Measurements from ENCODE around the gene TIMM29.
"Not testable (repeated sequence)": the region's sequence is repeated elsewhere in the genome, so short reads cannot be mapped to it uniquely, and the experiment has no call there.

TIMM29 gene

GRCh38 chr19:10935371-10936059 lies 6.9 kb downstream of the TIMM29 start:
- no peaks in the 10 kb centered on the region for H3K27me3 ChIP-seq (ENCODE audit: low read length)
- H3K36me3 ChIP-seq (ENCODE audit: low read length) = no peaks in the 10 kb centered on the region
- H2AFZ ChIP-seq (ENCODE audit: low read depth, low read length, severe bottlenecking) = no peak overlapping the region
- H3K27ac ChIP-seq (ENCODE audit: low read depth, low read length) = no peak overlapping the region
- no peak overlapping the region for H3K4me2 ChIP-seq (ENCODE audit: low read depth, low read length, poor library complexity, severe bottlenecking)
- TF ChIP-seq, protein P1, sequence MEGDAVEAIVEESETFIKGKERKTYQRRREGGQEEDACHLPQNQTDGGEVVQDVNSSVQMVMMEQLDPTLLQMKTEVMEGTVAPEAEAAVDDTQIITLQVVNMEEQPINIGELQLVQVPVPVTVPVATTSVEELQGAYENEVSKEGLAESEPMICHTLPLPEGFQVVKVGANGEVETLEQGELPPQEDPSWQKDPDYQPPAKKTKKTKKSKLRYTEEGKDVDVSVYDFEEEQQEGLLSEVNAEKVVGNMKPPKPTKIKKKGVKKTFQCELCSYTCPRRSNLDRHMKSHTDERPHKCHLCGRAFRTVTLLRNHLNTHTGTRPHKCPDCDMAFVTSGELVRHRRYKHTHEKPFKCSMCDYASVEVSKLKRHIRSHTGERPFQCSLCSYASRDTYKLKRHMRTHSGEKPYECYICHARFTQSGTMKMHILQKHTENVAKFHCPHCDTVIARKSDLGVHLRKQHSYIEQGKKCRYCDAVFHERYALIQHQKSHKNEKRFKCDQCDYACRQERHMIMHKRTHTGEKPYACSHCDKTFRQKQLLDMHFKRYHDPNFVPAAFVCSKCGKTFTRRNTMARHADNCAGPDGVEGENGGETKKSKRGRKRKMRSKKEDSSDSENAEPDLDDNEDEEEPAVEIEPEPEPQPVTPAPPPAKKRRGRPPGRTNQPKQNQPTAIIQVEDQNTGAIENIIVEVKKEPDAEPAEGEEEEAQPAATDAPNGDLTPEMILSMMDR (IDR thresholded peaks at IDR 0.05; ENCODE audit: insufficient read depth, low read length, poor library complexity, severe bottlenecking) = no peak
- no peak for TF ChIP-seq EZH2phosphoT487 (conservative IDR thresholded peaks at IDR 0.05; ENCODE audit: low read length)
- H3K9me3 ChIP-seq (ENCODE audit: insufficient read depth, low read length) = no peaks in the 10 kb centered on the region
- H4K20me1 ChIP-seq (ENCODE audit: low read depth, low read length) = no peaks in the 10 kb centered on the region
- no peaks in the 10 kb centered on the region; the same call in 1 of the 2 replicates for H3F3A ChIP-seq (ENCODE audit: insufficient read depth)
- no peak overlapping the region for H3K4me3 ChIP-seq (ENCODE audit: insufficient read depth, low read length, poor library complexity, severe bottlenecking)
- H3K9ac ChIP-seq (ENCODE audit: low read length) = no peak overlapping the region
- H3K9me2 ChIP-seq (replicated peaks; ENCODE audit: insufficient read depth, low read length) = no peaks in the 10 kb centered on the region
- H3K79me2 ChIP-seq (ENCODE audit: insufficient read depth, low read length) = peaks cover 18% of the 10 kb centered on the region

DNA sequence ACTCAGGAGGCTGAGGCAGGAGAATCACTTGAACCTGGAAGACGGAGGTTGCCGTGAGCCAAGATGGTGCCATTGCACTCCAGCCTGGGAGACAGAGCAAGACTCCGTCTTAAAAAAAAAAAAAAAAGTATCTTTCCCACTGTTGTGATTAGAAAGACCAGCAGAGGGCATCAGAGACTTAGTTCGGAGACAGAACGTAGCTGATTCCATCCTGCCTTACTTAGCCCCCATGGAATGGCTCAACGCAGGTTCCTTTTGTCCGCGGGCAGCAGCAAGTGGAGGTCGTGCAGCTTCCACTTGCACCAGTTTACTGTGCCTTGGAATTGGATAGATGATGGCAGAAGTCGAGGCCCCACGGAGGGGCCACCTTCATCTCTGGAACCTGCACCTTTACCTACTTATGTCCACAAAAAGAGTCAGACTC lies 8.1 kb downstream of the TIMM29 start:
- H3K9ac ChIP-seq (ENCODE audit: low read length) = no peak overlapping the region

DNA sequence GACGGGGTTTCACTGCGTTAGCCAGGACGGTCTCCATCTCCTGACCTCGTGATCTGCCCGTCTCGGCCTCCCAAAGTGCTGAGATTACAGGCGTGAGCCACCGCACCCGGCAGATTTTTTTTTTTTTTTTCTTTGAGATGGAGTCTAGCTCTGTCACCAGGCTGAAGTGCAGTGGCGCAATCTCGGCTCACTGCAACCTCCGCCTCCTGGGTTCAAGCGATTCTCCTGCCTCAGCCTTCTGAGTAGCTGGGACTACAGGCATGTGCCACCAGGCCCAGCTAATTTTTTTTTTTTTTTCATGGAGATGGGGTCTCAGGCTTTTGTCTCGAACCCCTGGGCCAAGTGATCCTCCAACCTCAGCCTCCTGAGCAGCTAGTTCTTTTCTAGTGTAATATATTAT lies 13.0 kb downstream of the TIMM29 start:
- not testable (repeated sequence) for H3F3A ChIP-seq (ENCODE audit: insufficient read depth); H3K27me3 ChIP-seq (ENCODE audit: low read length); H4K20me1 ChIP-seq (ENCODE audit: low read depth, low read length); H3K79me2 ChIP-seq (ENCODE audit: insufficient read depth, low read length); H3K4me2 ChIP-seq (ENCODE audit: low read depth, low read length, poor library complexity, severe bottlenecking); H3K9ac ChIP-seq (ENCODE audit: low read length); H3K9me3 ChIP-seq (ENCODE audit: insufficient read depth, low read length); H3K9me2 ChIP-seq (replicated peaks; ENCODE audit: insufficient read depth, low read length); H3K4me3 ChIP-seq (ENCODE audit: insufficient read depth, low read length, poor library complexity, severe bottlenecking); H2AFZ ChIP-seq (ENCODE audit: low read depth, low read length, severe bottlenecking); H3K36me3 ChIP-seq (ENCODE audit: low read length); H3K27ac ChIP-seq (ENCODE audit: low read depth, low read length)

More for the DNA sequence above, 8.1 kb downstream of the TIMM29 start:
- H3K27me3 ChIP-seq (ENCODE audit: low read length) = no peaks in the 10 kb centered on the region
- no peak overlapping the region for H3K4me3 ChIP-seq (ENCODE audit: insufficient read depth, low read length, poor library complexity, severe bottlenecking)
- no peaks in the 10 kb centered on the region for H4K20me1 ChIP-seq (ENCODE audit: low read depth, low read length)
- peaks cover 12% of the 10 kb centered on the region for H3K79me2 ChIP-seq (ENCODE audit: insufficient read depth, low read length)
- no peaks in the 10 kb centered on the region for H3K36me3 ChIP-seq (ENCODE audit: low read length)
- no peak overlapping the region for H2AFZ ChIP-seq (ENCODE audit: low read depth, low read length, severe bottlenecking)
- no peaks in the 10 kb centered on the region for H3K9me3 ChIP-seq (ENCODE audit: insufficient read depth, low read length)
- no peaks in the 10 kb centered on the region for H3K9me2 ChIP-seq (replicated peaks; ENCODE audit: insufficient read depth, low read length)
- no peak overlapping the region for H3K4me2 ChIP-seq (ENCODE audit: low read depth, low read length, poor library complexity, severe bottlenecking)
- no peak overlapping the region for H3K27ac ChIP-seq (ENCODE audit: low read depth, low read length)
- H3F3A ChIP-seq (ENCODE audit: insufficient read depth) = no peaks in the 10 kb centered on the region; the same call in 1 of the 2 replicates
- no peak for TF ChIP-seq EZH2phosphoT487 (conservative IDR thresholded peaks at IDR 0.05; ENCODE audit: low read length)
- TF ChIP-seq, protein P1 (IDR thresholded peaks at IDR 0.05; ENCODE audit: insufficient read depth, low read length, poor library complexity, severe bottlenecking) = peak; percentile 19

DNA sequence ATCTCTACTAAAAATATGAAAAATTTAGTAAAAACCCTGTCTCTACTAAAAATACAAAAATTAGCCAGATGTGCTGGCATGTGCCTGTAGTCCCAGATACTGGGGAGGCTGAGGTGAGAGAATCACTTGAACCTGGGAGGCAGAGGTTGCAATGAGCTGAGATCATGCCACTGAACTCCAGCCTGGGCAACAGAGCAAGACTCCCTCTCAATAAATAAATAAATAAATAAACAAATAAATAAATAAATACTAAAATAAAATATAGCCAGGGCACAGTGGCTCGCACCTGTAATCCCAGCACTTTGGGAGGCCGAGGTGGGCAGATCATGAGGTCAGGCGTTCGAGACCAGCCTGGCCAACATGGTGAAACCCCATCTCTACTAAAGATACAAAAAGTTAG lies 14.8 kb downstream of the TIMM29 start:
- not testable (repeated sequence) for H2AFZ ChIP-seq (ENCODE audit: low read depth, low read length, severe bottlenecking); H3K4me3 ChIP-seq (ENCODE audit: insufficient read depth, low read length, poor library complexity, severe bottlenecking); H3K27ac ChIP-seq (ENCODE audit: low read depth, low read length); H3K4me2 ChIP-seq (ENCODE audit: low read depth, low read length, poor library complexity, severe bottlenecking); H3K9ac ChIP-seq (ENCODE audit: low read length); H3K36me3 ChIP-seq (ENCODE audit: low read length); H3F3A ChIP-seq (ENCODE audit: insufficient read depth); H3K79me2 ChIP-seq (ENCODE audit: insufficient read depth, low read length); H4K20me1 ChIP-seq (ENCODE audit: low read depth, low read length); H3K9me3 ChIP-seq (ENCODE audit: insufficient read depth, low read length); H3K27me3 ChIP-seq (ENCODE audit: low read length); H3K9me2 ChIP-seq (replicated peaks; ENCODE audit: insufficient read depth, low read length)

All from SU-DHL-6 (cell line).